Thyroid gland (tissue), 4 donors: ENCODE measurements around the gene GLP1R. TPM values are rescaled to one million over a fixed set of nuclear protein-coding genes. Genes with fewer than 3 reads are reported as not detected.

Experiments
- DNase-seq, 2 donors: peaks; one replicate each; pipeline ENCODE4 v3.0.0-alpha.2; 2019
- H3K27ac ChIP-seq, 3 donors: fragments of 200-600 bp; sonication (generic); 1 replicate in 2 of 3; 2 replicates in 1 of 3; pipeline ENCODE4 v1.5.1; 2016 to 2019; ENCODE audit warnings: mild to moderate bottlenecking in 1 of 3, moderate library complexity in 1 of 3
- H3K27me3 ChIP-seq: fragments of 200-600 bp; sonication (generic); one replicate; pipeline ENCODE4 v1.5.1; 2019
- H3K36me3 ChIP-seq, 2 donors: fragments of 200-600 bp; sonication (generic); one replicate each; pipeline ENCODE4 v1.5.1; 2016 to 2019
- H3K4me1 ChIP-seq, 2 donors: fragments of 200-600 bp; sonication (generic); one replicate each; pipeline ENCODE4 v1.5.1; 2017 to 2019
- H3K4me3 ChIP-seq, 3 donors: fragments of 200-600 bp; sonication (generic); replicated peaks in 1 of 3; 1 replicate in 2 of 3; 2 replicates in 1 of 3; pipeline ENCODE4 v1.5.1; 2016; ENCODE audit warnings: mild to moderate bottlenecking in 1 of 3
- H3K9me3 ChIP-seq: fragments of 200-600 bp; sonication (generic); one replicate; pipeline ENCODE4 v1.5.1; 2017
- POLR2A ChIP-seq, 2 donors: fragments of 450-650 bp; IDR thresholded peaks; one replicate each; pipeline ENCODE4 v1.6.1; 2017; ENCODE audit warnings: antibody characterized with exemption in 2 of 2, mild to moderate bottlenecking in 2 of 2, moderate library complexity in 1 of 2
- WGBS, 2 donors: methylation state at CpG; one replicate each; pipeline ENCODE4 v1.1.5; 2017; 5-methylcytosine and 5-hydroxymethylcytosine counted together
- intact Hi-C: fragments of 100-400 bp; cut with DNase I; formaldehyde crosslinking; loops from one replicate; pipeline ENCODE4 v1.15.1; 2023
- total RNA-seq, 4 donors: library from RNA; depleted of rRNA; stranded (reverse); fragments of >200 nt; gene quantifications; one replicate each; pipeline ENCODE4 v1.2.3, GENCODE V29; 2016
- TF ChIP-seq, protein P1 (sequence below), 6 experiments: fragments of 200-600 bp in 3 of 6; fragments of 450-650 bp in 3 of 6; sonication (generic) in 3 of 6; IDR thresholded peaks; one replicate each; pipeline ENCODE4 v1.5.1; 2016 to 2019; ENCODE audit warnings: antibody characterized with exemption in 6 of 6, mild to moderate bottlenecking in 2 of 6, inconsistent platforms in 1 of 6, moderate library complexity in 1 of 6

Gene GLP1R
- total RNA-seq, 4 donors from 2014 or later: 0.13 to 0.45 (median 0.18) TPM

GRCh38 chr6:39085129-39085797, 36.7 kb downstream of the GLP1R start:
- H3K36me3 ChIP-seq: no peaks in the 10 kb centered on the region
- intact Hi-C loops: no loop called here
- no peaks in the 10 kb centered on the region for H3K9me3 ChIP-seq
- H3K27ac ChIP-seq: no peak overlapping the region
- H3K4me3 ChIP-seq: no peak overlapping the region
- H3K4me1 ChIP-seq: no peaks in the 10 kb centered on the region
- 65 to 69% methylated on average over 5 of the region's 5 CpGs for WGBS, 2 donors
- DNase-seq: no peak
- no peaks in the 10 kb centered on the region for H3K27me3 ChIP-seq
- no peak for TF ChIP-seq POLR2A (IDR thresholded peaks at IDR 0.05)
- TF ChIP-seq, protein P1, sequence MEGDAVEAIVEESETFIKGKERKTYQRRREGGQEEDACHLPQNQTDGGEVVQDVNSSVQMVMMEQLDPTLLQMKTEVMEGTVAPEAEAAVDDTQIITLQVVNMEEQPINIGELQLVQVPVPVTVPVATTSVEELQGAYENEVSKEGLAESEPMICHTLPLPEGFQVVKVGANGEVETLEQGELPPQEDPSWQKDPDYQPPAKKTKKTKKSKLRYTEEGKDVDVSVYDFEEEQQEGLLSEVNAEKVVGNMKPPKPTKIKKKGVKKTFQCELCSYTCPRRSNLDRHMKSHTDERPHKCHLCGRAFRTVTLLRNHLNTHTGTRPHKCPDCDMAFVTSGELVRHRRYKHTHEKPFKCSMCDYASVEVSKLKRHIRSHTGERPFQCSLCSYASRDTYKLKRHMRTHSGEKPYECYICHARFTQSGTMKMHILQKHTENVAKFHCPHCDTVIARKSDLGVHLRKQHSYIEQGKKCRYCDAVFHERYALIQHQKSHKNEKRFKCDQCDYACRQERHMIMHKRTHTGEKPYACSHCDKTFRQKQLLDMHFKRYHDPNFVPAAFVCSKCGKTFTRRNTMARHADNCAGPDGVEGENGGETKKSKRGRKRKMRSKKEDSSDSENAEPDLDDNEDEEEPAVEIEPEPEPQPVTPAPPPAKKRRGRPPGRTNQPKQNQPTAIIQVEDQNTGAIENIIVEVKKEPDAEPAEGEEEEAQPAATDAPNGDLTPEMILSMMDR (IDR thresholded peaks at IDR 0.05): no peak

GRCh38 chr6:39086294-39086693, 37.7 kb downstream of the GLP1R start:
- Histone ChIP-seq H3K4me1 (no peaks in the 10 kb centered on the region), H3K27me3 (no peaks in the 10 kb centered on the region), H3K27ac (no peak overlapping the region), H3K9me3 (no peaks in the 10 kb centered on the region), H3K4me3 (no peak overlapping the region), H3K36me3 (no peaks in the 10 kb centered on the region)
- DNase-seq: no peak
- intact Hi-C loops: no loop called here
- 75 to 81% methylated on average over 7 of the region's 7 CpGs for WGBS, 2 donors
- TF ChIP-seq POLR2A (IDR thresholded peaks at IDR 0.05): no peak
- TF ChIP-seq, protein P1 (IDR thresholded peaks at IDR 0.05): no peak

- no peaks in the 10 kb centered on the region for H3K27me3 ChIP-seq
- H3K4me1 ChIP-seq: no peaks in the 10 kb centered on the region
- no peak for DNase-seq
- no peaks in the 10 kb centered on the region for H3K9me3 ChIP-seq
- H3K27ac ChIP-seq: no peak overlapping the region
- intact Hi-C loops: no loop called here
- 69 to 77% methylated on average over 5 to 6 of the region's 6 CpGs for WGBS, 2 donors
- no peak overlapping the region for H3K4me3 ChIP-seq
- TF ChIP-seq, protein P1 (IDR thresholded peaks at IDR 0.05): no peak
- no peak for TF ChIP-seq POLR2A (IDR thresholded peaks at IDR 0.05)
- no peaks in the 10 kb centered on the region for H3K36me3 ChIP-seq
These were observed 38.1 kb downstream of the GLP1R start for GRCh38 chr6:39086711-39087110.

DNA sequence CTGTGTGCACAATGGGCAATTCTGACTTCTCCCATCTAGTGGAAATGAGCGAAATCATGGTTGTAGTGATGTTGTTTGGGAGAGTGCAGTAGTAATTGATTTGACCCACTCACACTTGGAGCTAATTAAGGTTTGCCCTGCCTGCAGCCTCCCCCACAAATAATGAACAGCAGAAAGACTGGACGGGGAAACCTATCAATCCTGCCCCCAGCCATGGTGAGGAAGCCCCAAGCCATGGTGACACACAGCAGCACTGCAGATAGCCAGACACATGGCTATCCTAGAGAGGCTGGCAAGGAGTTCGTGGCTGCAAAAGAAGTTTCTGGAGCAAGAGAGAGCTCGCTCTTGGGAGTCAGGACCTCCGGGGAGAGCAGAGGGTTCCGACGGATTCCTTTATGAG, 38.6 kb downstream of the GLP1R start:
- no peak for DNase-seq
- H3K4me3 ChIP-seq: no peak overlapping the region
- no peak overlapping the region for H3K27ac ChIP-seq
- TF ChIP-seq, protein P1 (IDR thresholded peaks at IDR 0.05): no peak
- no peak for TF ChIP-seq POLR2A (IDR thresholded peaks at IDR 0.05)
- intact Hi-C loops: no loop called here
- H3K27me3 ChIP-seq: no peaks in the 10 kb centered on the region
- no peaks in the 10 kb centered on the region for H3K4me1 ChIP-seq
- H3K9me3 ChIP-seq: no peaks in the 10 kb centered on the region
- H3K36me3 ChIP-seq: no peaks in the 10 kb centered on the region
- WGBS, 2 donors: 80 to 82% methylated on average over 6 to 7 of the region's 7 CpGs

GRCh38 chr6:39088331-39088730, 39.8 kb downstream of the GLP1R start:
- no peak overlapping the region for H3K4me3 ChIP-seq
- TF ChIP-seq, protein P1 (IDR thresholded peaks at IDR 0.05): peak in 4 of 6 experiments; percentile 18 to 39 (median 34)
- TF ChIP-seq POLR2A (IDR thresholded peaks at IDR 0.05): no peak
- H3K4me1 ChIP-seq: no peaks in the 10 kb centered on the region
- peak; percentile 32 to 36 for DNase-seq
- WGBS, 2 donors: 11 to 14% methylated on average over 4 of the region's 4 CpGs
- no peak overlapping the region for H3K27ac ChIP-seq
- H3K36me3 ChIP-seq: no peaks in the 10 kb centered on the region
- intact Hi-C loops: no loop called here
- no peaks in the 10 kb centered on the region for H3K27me3 ChIP-seq
- no peaks in the 10 kb centered on the region for H3K9me3 ChIP-seq
